ENCODE data around the gene EFTUD2. TPM values are rescaled to one million over a fixed set of nuclear protein-coding genes. Genes with fewer than 3 reads are reported as not detected.

The EFTUD2 gene
- total and polyA plus RNA-seq, 9 of the 15 experiments (the other 6 are each of a cell fraction or from before 2014, with no cell fraction given): 65.8 to 362 (median 218) TPM

DNA sequence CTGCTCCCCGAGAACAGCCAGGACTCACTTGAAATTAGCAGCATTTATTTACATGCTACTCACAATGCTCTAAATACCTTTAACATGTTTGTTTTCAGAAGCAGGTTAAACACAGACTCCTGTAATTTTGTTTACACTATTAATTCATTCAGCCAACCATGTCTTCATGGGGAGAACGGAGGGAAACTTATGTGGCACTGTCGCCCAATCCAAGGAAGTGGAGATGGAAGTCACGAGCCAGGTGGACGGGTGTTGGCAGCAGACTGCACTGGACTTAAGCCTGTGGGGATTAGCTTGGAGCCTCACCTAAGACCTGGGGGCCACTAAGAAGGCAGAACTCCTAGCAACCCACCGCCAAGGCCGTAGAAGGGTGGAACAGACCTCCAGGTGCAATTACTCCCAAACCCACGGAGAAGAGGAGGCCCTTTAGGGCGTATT, 24.9 kb upstream of the EFTUD2 start:
- FAIRE-seq (no peak), DNase-seq (ENCODE audit: extremely low read depth in 1 of 4, low spot score in 3 of 4) (no peak), ATAC-seq (no peak; the same call in 2 of the 3 replicates)
- Histone ChIP-seq H3K9ac (ENCODE audit: insufficient read depth in 1 of 2, low read depth in 2 of 2, low read length in 2 of 2) (no peak overlapping the region), H3K27me3 (ENCODE audit: control insufficient read depth in 2 of 2, insufficient read depth in 2 of 2, low read length in 2 of 2) (peaks cover 2 to 8% of the 10 kb centered on the region in 2 experiments; a peak in 1 of 5 replicates), H3K36me3 (ENCODE audit: control insufficient read depth, insufficient read depth, low read length) (peaks cover 35% of the 10 kb centered on the region; the same call in 2 of the 3 replicates), H3K9me1 (ENCODE audit: control insufficient read depth, insufficient read depth, low read length) (no peaks in the 10 kb centered on the region), H3K4me3 (no peak overlapping the region), H3K79me2 (ENCODE audit: control insufficient read depth, insufficient read depth, low read length) (no peaks in the 10 kb centered on the region), H4K20me1 (replicated peaks; ENCODE audit: control insufficient read depth, insufficient read depth, low read length) (peaks cover 10% of the 10 kb centered on the region; the same call in 1 of the 2 replicates), H3K9me3 (replicated peaks; ENCODE audit: control insufficient read depth, insufficient read depth, low read depth, low read length) (no peaks in the 10 kb centered on the region), H3K4me1 (replicated peaks in 1 of 2; ENCODE audit: control insufficient read depth in 2 of 2, insufficient read depth in 2 of 2, low read length in 2 of 2) (peaks cover 0 to 2% of the 10 kb centered on the region in 2 experiments; a peak in 3 of 5 replicates), H2AFZ (ENCODE audit: low read depth, low read length) (no peak overlapping the region), H3K27ac (ENCODE audit: extremely low read depth, low read depth, low read length) (no peak overlapping the region), H3K4me2 (ENCODE audit: insufficient read depth, low read length) (no peak overlapping the region)
- BruUV-seq (replicated peaks): no TSS peak
- POLR2A ChIA-PET: interaction anchor here (0.9 to 1.1 kb wide), 2 partner anchors 13 to 148 kb away, joined by 3 to 4 read pairs; no protein-coding TSS in a partner anchor
- WGBS (ENCODE audit: insufficient coverage, low coverage, missing lambda C conversion rate): 47% methylated on average over 9 of the region's 9 CpGs
- CTCF ChIA-PET (ENCODE audit: low intra/inter-chr PET ratio): no interaction called here
- in situ Hi-C loops (cut with MboI): loop anchor here (5.0 kb wide), 1 partner anchor 183 kb away; no protein-coding TSS in a partner anchor
- TF ChIP-seq POLR2B (IDR thresholded peaks at IDR 0.05; ENCODE audit: low read depth, partially characterized antibody): peak; percentile 36
- peak; percentile 58; the same call in 1 of the 2 replicates for TF ChIP-seq POLR2A (conservative IDR thresholded peaks at IDR 0.05)
- TF ChIP-seq CBX5 (IDR thresholded peaks at IDR 0.05; ENCODE audit: borderline replicate concordance, low read depth): no peak
- TF ChIP-seq, protein P1, sequence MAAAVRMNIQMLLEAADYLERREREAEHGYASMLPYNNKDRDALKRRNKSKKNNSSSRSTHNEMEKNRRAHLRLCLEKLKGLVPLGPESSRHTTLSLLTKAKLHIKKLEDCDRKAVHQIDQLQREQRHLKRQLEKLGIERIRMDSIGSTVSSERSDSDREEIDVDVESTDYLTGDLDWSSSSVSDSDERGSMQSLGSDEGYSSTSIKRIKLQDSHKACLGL (CRISPR knock-in tag; IDR thresholded peaks at IDR 0.05; ENCODE audit: borderline replicate concordance, poor library complexity, severe bottlenecking): no peak
- 0 out of 2 replicates have a peak, but pooled peaks have one; percentile 47 for TF ChIP-seq POLR2H (tag; IDR thresholded peaks at IDR 0.05; ENCODE audit: low read depth)
- peak; percentile 95 for TF ChIP-seq POLR2AphosphoS2 (IDR thresholded peaks at IDR 0.05; ENCODE audit: low read length)
- peak; percentile 53 for TF ChIP-seq SUPT5H (IDR thresholded peaks at IDR 0.05)
- no peak for TF ChIP-seq C11orf30 (IDR thresholded peaks at IDR 0.05; ENCODE audit: low read depth)
- intact Hi-C loops (cut with micrococcal nuclease): no loop called here

All from K562 (cell line).